Kidney glomerular epithelial cell (primary cell): ENCODE data around the gene CTSA.

Experiments used
- DNase-seq: peaks from one replicate; lab custom pipeline; 2025; lab: John Stamatoyannopoulos, UW

The CTSA gene

GRCh38 chr20:45890985-45891983, at the start of gene CTSA, which contains the start of gene NEURL2:
Gene CTSA (plus strand): TSS chr20:45891335. CDS start chr20:45891569, 234 bp downstream.
Gene NEURL2 (minus strand): TSS chr20:45891208. CDS start chr20:45890991, 217 bp downstream.
- DNase-seq = peak; percentile 60

- DNase-seq = no peak
Observed at GRCh38 chr20:45841407-45842129, 49.6 kb upstream of the CTSA start.

GRCh38 chr20:45842169-45842812, 48.8 kb upstream of the CTSA start:
- DNase-seq = no peak

- no peak for DNase-seq
Observed at GRCh38 chr20:45843506-45843905, 47.6 kb upstream of the CTSA start.

- no peak for DNase-seq
Observed at GRCh38 chr20:45845452-45845851, 45.7 kb upstream of the CTSA start.

- DNase-seq = no peak
Observed at GRCh38 chr20:45848421-45848820, 42.7 kb upstream of the CTSA start.

- no peak for DNase-seq
Observed at GRCh38 chr20:45848969-45849582, 42.1 kb upstream of the CTSA start.

GRCh38 chr20:45850238-45850637, 40.9 kb upstream of the CTSA start:
- no peak for DNase-seq

GRCh38 chr20:45850926-45851325, 40.2 kb upstream of the CTSA start:
- DNase-seq = no peak

- no peak for DNase-seq
Observed at GRCh38 chr20:45851501-45851900, 39.6 kb upstream of the CTSA start.

GRCh38 chr20:45852326-45852725, 38.8 kb upstream of the CTSA start:
- DNase-seq = no peak

- no peak for DNase-seq
Observed at GRCh38 chr20:45853484-45853883, 37.7 kb upstream of the CTSA start.

- peak; percentile 100 for DNase-seq
Observed at GRCh38 chr20:45857114-45857881, 33.8 kb upstream of the CTSA start, which contains the start of the genes ACOT8 and ZSWIM3. Gene ACOT8 (minus strand): TSS chr20:45857392. CDS start chr20:45857315, 77 bp downstream. Gene ZSWIM3 (plus strand): TSS chr20:45857614. CDS start chr20:45857826, 212 bp downstream.

GRCh38 chr20:45857882-45858216, 33.3 kb upstream of the CTSA start:
- no peak for DNase-seq

- no peak for DNase-seq
Observed at GRCh38 chr20:45859916-45860315, 31.2 kb upstream of the CTSA start.

GRCh38 chr20:45860560-45861220, 30.4 kb upstream of the CTSA start:
- DNase-seq = no peak

GRCh38 chr20:45861221-45862075, 29.7 kb upstream of the CTSA start:
- no peak for DNase-seq

GRCh38 chr20:45863543-45864470, 27.3 kb upstream of the CTSA start:
- no peak for DNase-seq
